GM21717 (cell line): ENCODE measurements around the gene NCAPH2.
"Not testable (repeated sequence)": the region's sequence is repeated elsewhere in the genome, so short reads cannot be mapped to it uniquely, and the experiment has no call there.

Experiments used
- ATAC-seq: cut with Tn5 transposase; IDR thresholded peaks from one replicate; pipeline ENCODE4 v1.9.1; 2021; ENCODE audit warnings: mild to moderate bottlenecking, moderate library complexity; ENCODE audit not compliant: unreplicated experiment

The NCAPH2 gene

GRCh38 chr22:50528682-50529415, 20.8 kb downstream of the NCAPH2 start:
- no peak for ATAC-seq

GRCh38 chr22:50529416-50529896, 21.4 kb downstream of the NCAPH2 start:
- ATAC-seq: no peak

GRCh38 chr22:50529897-50530579, 22.0 kb downstream of the NCAPH2 start, which contains the start of gene TYMP:
TSS of gene TYMP (minus strand) at chr22:50530012. CDS start at chr22:50529709, 303 bp downstream.
- ATAC-seq: no peak

GRCh38 chr22:50530580-50530876, 22.5 kb downstream of the NCAPH2 start:
- ATAC-seq: no peak

- no peak for ATAC-seq
Observed at GRCh38 chr22:50530877-50531545, 23.0 kb downstream of the NCAPH2 start.

GRCh38 chr22:50531546-50531961, 23.5 kb downstream of the NCAPH2 start:
- ATAC-seq: no peak

GRCh38 chr22:50531962-50532674, 24.1 kb downstream of the NCAPH2 start:
- ATAC-seq: no peak

GRCh38 chr22:50532824-50533796, 25.1 kb downstream of the NCAPH2 start:
- no peak for ATAC-seq

- not testable (repeated sequence) for ATAC-seq
Observed at GRCh38 chr22:50533856-50534711, 26.1 kb downstream of the NCAPH2 start.

- ATAC-seq: no peak
Observed at GRCh38 chr22:50535113-50535512, 27.1 kb downstream of the NCAPH2 start.

- ATAC-seq: no peak
Observed at GRCh38 chr22:50536226-50536625, 28.2 kb downstream of the NCAPH2 start.

- no peak for ATAC-seq
Observed at GRCh38 chr22:50537765-50538164, 29.7 kb downstream of the NCAPH2 start.

- no peak for ATAC-seq
Observed at GRCh38 chr22:50540381-50540780, 32.4 kb downstream of the NCAPH2 start.

- not testable (repeated sequence) for ATAC-seq
Observed at GRCh38 chr22:50541667-50542026, 33.6 kb downstream of the NCAPH2 start.

GRCh38 chr22:50542416-50542927, 34.4 kb downstream of the NCAPH2 start:
- ATAC-seq: peak; percentile 24

- no peak for ATAC-seq
Observed at GRCh38 chr22:50544078-50544745, 36.2 kb downstream of the NCAPH2 start.

GRCh38 chr22:50544746-50545253, 36.8 kb downstream of the NCAPH2 start:
- no peak for ATAC-seq
